Subcutaneous abdominal adipose tissue (tissue), 5 donors: Measurements from ENCODE around the gene MARCHF3.

Source experiments
- H3K27ac ChIP-seq: one replicate; pipeline ENCODE4 v1.7.0; 2013; ENCODE audit warnings: low read depth, mild to moderate bottlenecking, inconsistent platforms, low read length, moderate library complexity
- H3K27me3 ChIP-seq, 5 donors: one replicate each; pipeline ENCODE4 v1.7.0; 2013; ENCODE audit warnings: low read length in 5 of 5, inconsistent platforms in 1 of 5; ENCODE audit not compliant: control insufficient read depth in 5 of 5, insufficient read depth in 4 of 5
- H3K36me3 ChIP-seq, 5 donors: one replicate each; pipeline ENCODE4 v1.7.0; 2013; ENCODE audit warnings: low read length in 5 of 5; ENCODE audit not compliant: control insufficient read depth in 5 of 5, insufficient read depth in 5 of 5
- H3K4me1 ChIP-seq, 5 donors: one replicate each; pipeline ENCODE4 v1.7.0; 2013; ENCODE audit warnings: low read length in 5 of 5, mild to moderate bottlenecking in 3 of 5, moderate library complexity in 1 of 5; ENCODE audit not compliant: control insufficient read depth in 5 of 5, insufficient read depth in 5 of 5
- H3K4me3 ChIP-seq, 5 donors: one replicate each; pipeline ENCODE4 v1.7.0; 2013; ENCODE audit warnings: low read length in 5 of 5, low read depth in 1 of 5
- H3K9ac ChIP-seq, 5 donors: one replicate each; pipeline ENCODE4 v1.7.0; 2013; ENCODE audit warnings: low read length in 5 of 5, mild to moderate bottlenecking in 4 of 5, moderate library complexity in 3 of 5
- H3K9me3 ChIP-seq, 5 donors: one replicate each; pipeline ENCODE4 v1.7.0; 2013; ENCODE audit warnings: low read length in 5 of 5; ENCODE audit not compliant: control insufficient read depth in 5 of 5
- donor health status: healthy.
- donor health status: healthy.
- donor health status: healthy.
- donor health status: healthy.
- donor health status: healthy.

MARCHF3 gene

DNA sequence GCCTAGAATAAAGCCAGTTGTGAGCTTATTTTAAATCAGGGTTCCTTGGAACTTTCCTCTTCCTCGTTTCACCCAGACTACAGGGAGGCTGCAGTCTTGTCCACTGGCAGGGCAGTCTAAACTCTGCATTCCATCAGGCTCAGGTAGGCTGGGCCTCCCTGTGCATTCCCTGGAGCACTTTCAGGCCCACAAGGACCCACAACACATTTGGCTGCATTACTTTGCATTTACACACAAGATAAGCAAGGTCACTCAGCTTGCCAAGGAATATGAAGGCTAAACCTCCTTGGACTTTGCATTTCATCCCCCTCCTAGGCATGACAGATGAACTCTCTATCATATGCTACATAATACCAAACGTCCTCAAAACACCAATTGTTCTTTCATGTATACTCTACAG, 104.2 kb downstream of the MARCHF3 start:
- H3K36me3 ChIP-seq: no peaks in the 10 kb centered on the region
- H3K27ac ChIP-seq: no peak overlapping the region
- H3K9me3 ChIP-seq: no peaks in the 10 kb centered on the region
- H3K27me3 ChIP-seq: no peaks in the 10 kb centered on the region
- H3K9ac ChIP-seq: no peak overlapping the region
- peaks cover 0 to 4% (median 0%) of the 10 kb centered on the region in 5 donors for H3K4me1 ChIP-seq
- H3K4me3 ChIP-seq: no peak overlapping the region

DNA sequence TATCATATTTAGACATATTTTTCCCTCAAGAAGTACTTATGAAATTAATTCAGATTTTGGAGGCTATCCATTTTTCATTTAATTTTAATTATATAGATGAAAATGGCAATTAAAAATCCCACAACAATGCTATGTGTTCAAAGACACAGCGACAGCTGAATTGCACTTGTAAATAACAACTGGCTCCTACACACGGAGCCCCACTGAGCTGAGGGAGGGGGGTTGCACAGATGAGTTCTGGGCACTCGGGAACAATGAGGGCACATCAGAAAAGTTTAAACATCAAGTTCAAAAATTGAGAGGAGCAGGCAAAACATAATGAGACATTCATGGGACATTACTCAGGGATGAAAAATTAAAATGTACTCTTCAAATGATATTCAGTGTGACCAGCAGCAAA, 104.9 kb downstream of the MARCHF3 start:
- H3K27me3 ChIP-seq: no peaks in the 10 kb centered on the region
- no peaks in the 10 kb centered on the region for H3K36me3 ChIP-seq
- no peaks in the 10 kb centered on the region for H3K9me3 ChIP-seq
- H3K27ac ChIP-seq: no peak overlapping the region
- no peak overlapping the region for H3K9ac ChIP-seq
- peaks cover 0 to 6% (median 2%) of the 10 kb centered on the region in 5 donors for H3K4me1 ChIP-seq
- H3K4me3 ChIP-seq: no peak overlapping the region

DNA sequence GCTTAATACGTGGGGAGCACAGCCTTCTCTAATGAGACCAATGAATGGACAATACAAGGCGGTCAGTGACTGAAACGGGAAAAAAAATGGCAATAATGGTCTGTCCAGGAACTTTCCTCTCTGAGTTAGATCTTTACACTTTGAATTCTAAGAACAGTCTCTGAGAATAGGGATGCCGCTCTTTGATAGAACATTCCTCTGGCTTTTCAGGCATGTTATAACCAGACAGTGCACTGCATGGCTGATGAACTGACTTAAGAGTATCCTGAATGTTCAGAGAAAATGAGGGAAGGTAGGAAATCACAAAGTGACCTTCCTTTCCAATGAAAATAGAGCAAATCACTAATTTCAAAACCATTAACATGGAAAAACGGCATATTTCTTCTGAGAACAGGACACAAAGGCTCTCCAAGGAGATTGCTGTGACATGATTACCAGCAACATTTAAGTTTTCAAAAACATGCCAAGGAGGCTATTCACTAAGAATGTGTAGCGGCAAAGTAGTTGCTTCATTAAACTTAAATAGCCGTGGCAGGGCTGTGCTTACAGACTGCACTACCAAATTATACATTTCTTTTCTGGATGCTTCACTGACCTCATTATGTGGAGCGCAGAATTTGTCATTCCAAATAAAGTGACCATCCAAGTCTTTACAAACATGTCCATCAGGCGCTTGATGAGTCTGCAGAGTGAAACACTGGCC, 105.9 kb downstream of the MARCHF3 start:
- Histone ChIP-seq H3K9ac (no peak overlapping the region), H3K9me3 (no peaks in the 10 kb centered on the region), H3K27me3 (no peaks in the 10 kb centered on the region), H3K4me3 (no peak overlapping the region), H3K4me1 (peaks cover 2 to 16% (median 11%) of the 10 kb centered on the region in 5 donors), H3K27ac (no peak overlapping the region), H3K36me3 (no peaks in the 10 kb centered on the region)

DNA sequence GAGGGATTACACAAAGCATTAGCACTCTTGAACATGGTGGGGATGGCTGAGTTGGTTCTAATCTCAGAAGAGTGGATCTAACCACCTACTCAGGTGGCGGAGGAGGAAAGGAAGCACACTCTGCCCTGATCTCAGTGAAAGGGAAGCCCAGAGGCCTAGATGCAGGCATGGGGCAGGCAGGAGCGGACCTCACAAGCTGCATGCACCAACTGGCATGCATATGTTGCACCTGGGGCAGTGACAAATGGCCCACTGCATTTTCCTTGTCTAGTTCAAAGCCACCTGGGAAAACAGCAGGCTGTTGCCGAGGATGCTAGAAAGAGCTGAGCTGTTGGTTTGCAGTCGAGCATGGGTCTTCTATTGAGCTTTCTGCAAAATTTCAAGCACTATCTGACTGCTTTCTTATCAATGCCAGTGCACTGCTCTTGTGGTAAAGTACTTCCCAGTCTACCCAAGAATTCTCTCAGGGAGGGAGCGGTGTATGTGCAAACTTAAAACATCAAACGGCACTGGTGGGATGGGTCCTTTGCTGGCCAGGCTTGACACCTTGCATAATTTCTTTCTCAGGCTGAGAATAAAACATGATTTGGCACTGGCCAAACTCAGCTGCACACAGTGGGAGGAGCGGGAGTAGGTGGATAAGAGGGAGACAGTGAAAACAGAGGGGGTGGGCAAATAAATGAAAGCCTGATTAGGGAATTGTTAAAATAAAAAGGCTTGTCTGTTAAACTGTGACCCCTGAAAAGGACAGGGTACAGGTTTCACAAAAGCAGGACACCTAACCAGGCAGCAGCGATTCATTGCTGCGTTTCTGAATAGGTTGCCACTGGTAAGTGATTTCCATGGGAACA, 108.9 kb downstream of the MARCHF3 start:
- Histone ChIP-seq H3K9ac (no peak overlapping the region), H3K4me3 (no peak overlapping the region), H3K9me3 (no peaks in the 10 kb centered on the region), H3K27me3 (no peaks in the 10 kb centered on the region), H3K36me3 (no peaks in the 10 kb centered on the region), H3K27ac (peak overlapping the region; percentile 28), H3K4me1 (peaks cover 3 to 21% (median 18%) of the 10 kb centered on the region in 5 donors)

DNA sequence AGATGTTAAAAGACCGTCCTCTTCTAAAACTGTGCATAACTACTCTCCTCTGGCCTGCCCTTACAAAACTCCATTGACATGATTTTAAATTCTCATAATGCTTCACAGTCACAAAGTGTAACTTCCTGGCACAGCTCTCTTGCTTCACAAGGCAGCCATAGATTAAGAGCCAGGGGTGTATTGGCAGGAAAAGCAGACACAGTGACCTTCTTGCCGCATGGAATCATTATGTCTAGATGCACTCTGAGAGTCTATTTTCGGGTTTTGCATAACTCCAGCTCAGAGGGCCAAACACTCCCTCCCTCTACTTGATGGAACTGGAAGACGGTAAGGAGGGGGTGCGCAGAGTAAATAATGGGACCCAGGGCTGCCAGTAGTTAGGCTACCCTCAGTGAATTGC, 110.1 kb downstream of the MARCHF3 start:
- Histone ChIP-seq H3K9ac (no peak overlapping the region), H3K27ac (peak overlapping the region; percentile 73), H3K36me3 (peaks cover 0 to 2% (median 0%) of the 10 kb centered on the region in 5 donors), H3K9me3 (no peaks in the 10 kb centered on the region), H3K4me1 (peaks cover 3 to 21% (median 18%) of the 10 kb centered on the region in 5 donors), H3K27me3 (no peaks in the 10 kb centered on the region), H3K4me3 (no peak overlapping the region)

DNA sequence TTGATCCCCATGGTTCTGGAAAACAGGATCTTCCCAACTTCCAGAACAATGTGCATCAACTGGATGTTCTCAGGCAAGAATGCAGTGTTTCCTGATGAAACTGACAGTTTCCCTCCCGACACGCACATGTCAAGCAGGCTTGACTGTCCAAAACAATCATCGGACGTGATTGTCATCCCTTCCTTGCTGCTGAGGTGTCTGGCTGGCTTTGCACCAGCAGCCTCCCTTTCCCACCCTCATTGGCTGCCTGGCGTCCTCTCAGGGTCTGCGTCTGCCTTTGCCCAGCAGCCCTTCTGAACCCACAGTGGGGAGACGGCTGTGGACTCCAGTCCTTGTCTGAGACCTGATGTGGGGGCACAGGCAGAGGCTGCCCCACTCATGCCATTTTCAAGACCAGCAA, 110.8 kb downstream of the MARCHF3 start:
- no peaks in the 10 kb centered on the region for H3K27me3 ChIP-seq
- H3K4me3 ChIP-seq: no peak overlapping the region
- H3K9me3 ChIP-seq: no peaks in the 10 kb centered on the region
- H3K36me3 ChIP-seq: peaks cover 0 to 6% (median 2%) of the 10 kb centered on the region in 5 donors
- peaks cover 3 to 21% (median 18%) of the 10 kb centered on the region in 5 donors for H3K4me1 ChIP-seq
- peak overlapping the region; percentile 73 for H3K27ac ChIP-seq
- H3K9ac ChIP-seq: no peak overlapping the region

DNA sequence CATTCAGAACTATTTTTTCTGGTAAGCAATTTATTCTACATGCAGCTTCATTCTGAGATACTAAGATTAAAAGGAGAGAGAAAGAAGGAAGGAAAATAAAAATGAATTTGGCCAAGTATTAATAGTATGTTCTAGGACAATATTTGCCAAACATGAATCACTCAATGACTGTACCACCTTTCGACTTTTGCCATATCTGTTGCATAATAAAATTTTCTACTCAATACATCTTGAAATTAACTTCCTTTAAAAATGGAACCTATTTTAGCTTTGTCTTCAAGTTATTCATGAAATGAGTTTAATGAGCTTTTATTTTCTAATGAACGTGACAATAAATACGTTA, 111.8 kb downstream of the MARCHF3 start:
- no peak overlapping the region for H3K9ac ChIP-seq
- H3K27ac ChIP-seq: no peak overlapping the region
- no peak overlapping the region for H3K4me3 ChIP-seq
- peaks cover 3 to 21% (median 18%) of the 10 kb centered on the region in 5 donors for H3K4me1 ChIP-seq
- no peaks in the 10 kb centered on the region for H3K27me3 ChIP-seq
- H3K9me3 ChIP-seq: no peaks in the 10 kb centered on the region
- peaks cover 0 to 6% (median 2%) of the 10 kb centered on the region in 5 donors for H3K36me3 ChIP-seq

DNA sequence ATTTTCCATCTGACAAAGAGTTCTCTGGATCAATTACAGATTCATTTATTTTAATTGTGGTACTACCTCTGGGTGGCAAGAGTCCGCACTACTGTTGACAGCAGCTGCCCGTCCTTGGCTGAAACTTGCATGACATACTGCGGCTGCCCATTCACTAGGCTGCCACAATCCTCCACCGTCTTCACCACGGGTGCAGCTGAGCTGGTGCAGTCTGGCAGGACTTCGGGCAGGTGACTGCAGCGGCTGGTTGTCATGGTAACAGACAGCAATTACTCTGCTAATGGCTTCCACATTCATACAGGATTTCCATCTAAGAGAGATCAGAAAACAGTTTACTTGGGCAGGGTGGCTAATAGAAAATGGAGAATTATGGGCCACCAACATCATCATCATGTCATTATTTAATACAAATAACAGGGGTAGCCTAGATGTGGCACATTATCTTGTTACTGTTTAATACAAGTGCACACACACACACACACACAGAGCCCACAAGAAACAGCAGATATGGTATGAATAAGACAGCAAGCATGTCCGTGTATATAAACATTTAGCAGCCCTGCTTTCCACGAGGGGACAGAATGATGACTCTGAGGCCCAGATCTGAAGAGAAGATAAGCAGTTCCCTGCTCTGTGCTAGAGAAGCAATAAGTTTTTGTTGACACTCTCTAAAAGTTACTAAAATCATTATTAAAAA, 112.3 kb downstream of the MARCHF3 start:
- no peak overlapping the region for H3K9ac ChIP-seq
- no peaks in the 10 kb centered on the region for H3K27me3 ChIP-seq
- H3K4me3 ChIP-seq: no peak overlapping the region
- peaks cover 0 to 6% (median 2%) of the 10 kb centered on the region in 5 donors for H3K36me3 ChIP-seq
- no peak overlapping the region for H3K27ac ChIP-seq
- H3K4me1 ChIP-seq: peaks cover 3 to 25% (median 19%) of the 10 kb centered on the region in 5 donors
- no peaks in the 10 kb centered on the region for H3K9me3 ChIP-seq

DNA sequence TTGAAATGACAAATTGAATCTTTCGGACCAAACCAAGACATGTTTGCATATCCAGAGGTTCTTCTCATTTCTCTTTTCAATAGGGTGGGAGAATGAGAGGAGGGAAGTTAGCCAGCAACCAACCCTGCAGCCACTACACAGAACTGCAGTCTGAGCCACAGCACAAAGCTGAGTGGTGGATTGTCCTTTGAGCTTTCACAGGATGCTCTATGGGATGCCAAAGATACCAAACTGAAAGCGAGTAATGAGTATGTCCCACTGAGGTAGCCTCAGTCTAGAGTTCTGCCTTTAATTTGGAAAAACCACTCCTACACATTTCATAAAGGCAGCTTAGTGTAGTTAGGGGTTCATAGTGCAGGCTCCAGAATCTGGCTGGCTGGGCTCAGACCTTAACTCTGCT, 114.9 kb downstream of the MARCHF3 start:
- Histone ChIP-seq H3K9ac (no peak overlapping the region), H3K4me3 (no peak overlapping the region), H3K9me3 (no peaks in the 10 kb centered on the region), H3K36me3 (peaks cover 0 to 6% (median 2%) of the 10 kb centered on the region in 5 donors), H3K27me3 (no peaks in the 10 kb centered on the region), H3K27ac (no peak overlapping the region), H3K4me1 (peaks cover 5 to 29% (median 20%) of the 10 kb centered on the region in 5 donors)
